ENCODE results near the gene ACTL6A.
"Not testable (repeated sequence)": the region's sequence is repeated elsewhere in the genome, so short reads cannot be mapped to it uniquely, and the experiment has no call there.

The ACTL6A gene

GRCh38 chr3:179562591-179563270 lies at the start of gene ACTL6A:
ACTL6A (plus strand) TSS chr3:179562926; CDS start chr3:179563093, 167 bp downstream.
- DNase-seq = peak; percentile 99

- no peak for DNase-seq
Measured at GRCh38 chr3:179513862-179514261, 48.9 kb upstream of the ACTL6A start.

GRCh38 chr3:179516461-179517251 lies 46.1 kb upstream of the ACTL6A start:
- not testable (repeated sequence) for DNase-seq

- no peak for DNase-seq
Measured at GRCh38 chr3:179526482-179526881, 36.2 kb upstream of the ACTL6A start.

DNA sequence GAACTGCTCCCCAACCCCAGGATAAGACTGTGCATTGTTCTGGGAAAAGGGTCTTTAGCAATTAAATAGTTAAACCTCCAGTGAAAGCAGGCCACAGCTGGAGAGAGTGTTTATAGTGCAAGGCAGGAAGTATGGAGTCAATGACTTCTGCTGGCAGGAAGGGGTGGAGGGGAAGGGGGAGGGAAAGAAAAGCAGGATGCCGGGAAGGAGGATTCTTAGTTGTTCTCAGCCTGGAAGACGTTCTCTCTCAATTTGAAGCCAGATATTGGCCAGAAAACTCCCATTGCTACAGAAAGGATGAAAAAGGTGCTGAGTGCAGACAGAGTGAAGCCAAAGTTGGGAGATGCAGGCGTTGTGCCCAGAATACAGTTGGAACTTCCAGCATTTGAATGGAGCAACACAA lies 35.7 kb upstream of the ACTL6A start:
- DNase-seq = no peak

- no peak for DNase-seq
Measured at GRCh38 chr3:179528772-179529171, 34.0 kb upstream of the ACTL6A start.

DNA sequence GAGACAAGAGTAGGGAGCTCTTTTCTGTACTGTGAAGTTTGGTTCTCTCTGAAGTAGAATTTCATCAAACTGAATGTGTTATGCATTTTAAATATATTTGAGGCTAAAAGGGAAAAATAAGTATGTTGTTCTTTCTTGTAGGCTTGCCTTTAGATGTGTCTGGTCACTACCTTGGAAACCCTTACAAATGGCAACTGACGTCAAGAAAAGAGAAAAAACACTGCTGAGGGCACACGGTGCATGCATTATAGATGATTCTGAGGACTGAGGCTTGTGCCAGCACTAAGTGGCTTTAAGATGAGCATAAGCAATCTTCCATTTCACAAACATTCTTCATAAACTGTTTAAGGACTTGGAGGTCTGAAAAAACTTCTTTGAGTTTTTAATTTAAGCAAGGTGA lies 31.1 kb upstream of the ACTL6A start:
- no peak for DNase-seq

DNA sequence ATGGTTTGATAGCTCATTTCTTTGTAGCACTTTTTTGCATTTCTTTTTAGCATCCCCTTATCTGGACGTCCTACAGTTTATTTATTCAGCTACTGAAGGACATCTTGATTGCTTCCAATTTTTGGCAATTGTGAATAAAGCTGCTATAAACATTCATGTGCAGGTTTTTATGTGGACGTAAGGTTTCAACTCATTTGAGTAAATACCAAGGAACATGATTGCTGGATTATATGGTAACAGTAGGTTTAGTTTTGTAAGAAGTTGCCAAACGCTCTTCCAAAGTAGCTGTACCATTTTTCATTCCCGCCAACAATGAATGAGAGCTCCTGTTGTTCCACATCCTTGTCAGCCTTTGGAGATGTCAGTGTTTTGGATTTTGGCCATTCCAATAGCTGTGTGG lies 29.5 kb upstream of the ACTL6A start:
- DNase-seq = no peak

GRCh38 chr3:179536256-179536655 lies 26.5 kb upstream of the ACTL6A start:
- no peak for DNase-seq

GRCh38 chr3:179541094-179541493 lies 21.6 kb upstream of the ACTL6A start:
- no peak for DNase-seq

DNA sequence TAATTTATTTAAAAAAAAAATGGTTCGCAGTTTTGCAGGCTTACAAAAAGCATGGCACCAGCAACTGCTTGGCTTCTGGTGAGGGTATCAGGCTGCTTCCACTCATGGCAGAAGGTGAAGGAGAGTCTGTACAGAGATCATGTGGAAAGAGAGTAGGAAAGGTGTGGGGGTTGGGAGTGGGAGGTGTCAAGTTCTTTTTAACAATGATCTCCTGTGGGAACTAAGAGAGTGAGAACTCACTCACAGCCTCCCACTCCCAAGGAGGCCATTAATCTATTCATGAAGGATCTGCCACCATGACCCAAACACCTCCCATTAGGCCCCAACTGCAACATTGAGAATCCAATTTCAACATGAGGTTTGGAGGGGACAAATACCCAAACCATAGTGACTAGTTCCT lies 21.1 kb upstream of the ACTL6A start:
- no peak for DNase-seq

- DNase-seq = no peak
Measured at GRCh38 chr3:179542375-179542774, 20.4 kb upstream of the ACTL6A start.

DNA sequence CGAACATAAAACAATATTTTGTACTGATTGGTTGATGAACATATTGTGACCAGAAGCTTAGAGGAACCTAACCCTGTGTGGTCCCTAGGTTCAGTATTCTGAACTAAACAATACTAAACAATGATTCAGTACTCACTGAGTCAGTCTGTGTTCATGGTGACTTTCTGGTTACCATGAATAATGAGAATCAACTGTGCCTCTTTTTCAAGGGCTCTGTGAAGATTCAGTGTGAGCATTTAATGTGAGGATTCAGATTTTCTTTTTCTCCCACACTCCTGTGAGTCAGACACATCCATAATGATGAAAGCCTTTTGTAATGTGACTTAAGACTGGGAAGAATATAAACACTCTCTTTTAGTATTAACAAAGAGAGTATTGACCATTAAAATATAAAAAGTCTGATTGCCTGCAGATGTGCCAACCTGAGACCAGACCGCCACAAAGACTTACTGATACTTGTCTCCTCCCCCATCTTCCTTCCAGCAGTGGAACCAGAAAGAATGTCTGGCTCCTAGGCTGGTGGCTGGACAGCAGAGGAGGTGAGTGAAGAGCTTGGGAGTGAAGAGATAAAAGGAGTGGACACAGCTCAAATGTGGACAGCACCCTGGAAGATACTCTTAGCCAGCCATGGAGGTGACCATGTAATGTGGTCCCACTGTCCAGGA lies 17.6 kb upstream of the ACTL6A start:
- DNase-seq = no peak

- DNase-seq = no peak
Measured at GRCh38 chr3:179546814-179547241, 15.9 kb upstream of the ACTL6A start.

DNA sequence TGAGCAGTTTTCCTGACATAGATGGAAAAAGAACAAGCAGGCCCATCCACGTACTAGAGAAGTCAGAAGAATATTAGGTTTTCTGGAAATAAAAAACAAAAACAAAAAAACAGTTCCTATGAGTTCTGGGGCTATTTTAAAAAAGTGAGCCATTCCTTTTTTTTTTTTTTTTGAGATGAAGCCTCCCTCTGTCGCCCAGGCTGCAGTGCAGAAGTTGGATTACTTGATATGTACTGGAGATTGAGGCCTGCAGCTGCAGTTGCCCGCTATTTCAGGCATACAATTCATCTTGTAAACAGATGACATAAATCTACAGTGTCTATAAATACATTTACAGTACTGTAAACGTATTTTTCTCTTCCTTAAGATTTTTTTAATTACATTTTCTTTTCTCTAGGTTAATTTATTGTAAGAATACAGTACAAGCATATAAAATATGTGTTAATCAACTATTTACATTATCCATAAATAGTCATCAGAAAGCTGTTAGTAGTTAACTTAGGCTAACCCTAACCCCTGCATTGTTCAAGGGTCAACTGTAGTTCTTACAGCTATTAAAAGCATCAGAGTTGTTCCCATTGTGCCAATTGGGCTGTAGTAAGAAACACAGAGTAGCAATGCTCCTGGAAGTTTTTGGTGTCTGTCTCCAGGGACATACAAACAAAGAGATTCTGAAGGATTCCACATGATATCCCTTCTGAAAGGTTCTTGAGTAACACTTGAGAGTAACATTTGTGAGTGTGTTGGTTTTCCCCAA lies 11.2 kb upstream of the ACTL6A start:
- no peak for DNase-seq

GRCh38 chr3:179558742-179559364 lies 3.9 kb upstream of the ACTL6A start:
- DNase-seq = peak; percentile 52

GRCh38 chr3:179560791-179561190 lies 1.9 kb upstream of the ACTL6A start:
- DNase-seq = no peak

GRCh38 chr3:179563271-179563783 lies 601 bp downstream of the ACTL6A start:
- peak; percentile 68 for DNase-seq

GRCh38 chr3:179565496-179565895 lies 2.8 kb downstream of the ACTL6A start:
- no peak for DNase-seq

- no peak for DNase-seq
Measured at GRCh38 chr3:179580992-179581391, 18.3 kb downstream of the ACTL6A start.

GRCh38 chr3:179589143-179589542 lies 26.4 kb downstream of the ACTL6A start:
- no peak for DNase-seq

- DNase-seq = no peak
Measured at GRCh38 chr3:179590669-179591068, 27.9 kb downstream of the ACTL6A start.
